ENCODE results near the gene NDST4.

DNA sequence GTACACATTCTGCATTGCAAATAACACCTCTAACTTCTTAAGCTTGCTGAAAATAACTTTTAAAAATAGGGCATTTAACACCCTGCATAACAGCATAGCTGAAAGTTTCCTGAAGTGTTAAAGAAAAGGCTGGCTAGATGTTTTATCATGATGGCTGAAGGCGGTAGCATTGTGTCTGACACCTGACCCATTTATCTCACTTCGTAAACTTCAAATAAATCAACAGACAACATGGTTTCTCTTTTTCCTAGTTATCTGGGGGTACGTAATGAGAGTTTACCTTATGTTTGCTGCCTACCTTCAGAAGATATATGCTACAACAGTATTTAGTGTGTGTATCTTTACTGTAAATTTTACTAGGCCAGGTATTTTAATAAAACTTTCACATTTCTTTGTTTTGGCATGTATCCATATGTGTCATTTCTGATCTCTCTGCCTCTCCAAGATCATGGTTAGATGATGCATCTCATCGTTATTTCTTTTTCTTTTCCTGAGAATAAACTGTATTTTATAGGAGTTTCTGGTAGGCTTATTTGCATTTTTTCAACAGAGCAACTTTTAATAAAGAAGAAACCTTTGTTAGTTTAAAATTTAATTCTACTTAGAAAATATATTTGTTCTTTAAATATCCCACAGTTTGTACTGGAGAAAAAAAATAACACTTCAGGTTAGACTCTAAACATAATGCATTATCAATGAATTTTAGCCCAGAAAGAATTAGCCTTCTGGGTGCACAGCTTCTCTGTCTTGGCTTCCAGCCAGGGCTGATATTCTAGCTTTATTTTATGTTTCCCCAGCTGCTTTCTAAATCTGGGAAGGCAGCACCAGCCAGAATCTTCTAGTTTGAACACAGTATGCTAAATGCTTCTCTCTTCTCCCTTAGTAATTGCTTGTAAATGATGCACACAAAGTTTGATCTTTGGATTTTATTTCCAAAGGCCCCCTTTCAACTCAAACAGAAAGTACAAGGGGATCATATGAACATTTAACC lies 2.9 kb downstream of the NDST4 start:
- no peak for TF ChIP-seq HDGF (IDR thresholded peaks at IDR 0.05; ENCODE audit: borderline replicate concordance)
- no peak for TF ChIP-seq FOXK2 (IDR thresholded peaks at IDR 0.05)
- TF ChIP-seq FOXA1 (IDR thresholded peaks at IDR 0.05): no peak

Data from HEK293T (cell line).